Gastrocnemius medialis (tissue), 4 donors: Measurements from ENCODE around the gene CFAP77.

Experiments
- CTCF ChIP-seq, 5 experiments: fragments of 450-650 bp in 3 of 5; fragments of 200-600 bp in 2 of 5; sonication (generic) in 2 of 5; IDR thresholded peaks in 4 of 5; conservative IDR thresholded peaks in 1 of 5; 1 replicate in 4 of 5; 2 replicates in 1 of 5; pipeline ENCODE4 v1.5.1; 2016 to 2019; ENCODE audit warnings: antibody characterized with exemption in 5 of 5, mild to moderate bottlenecking in 3 of 5, moderate library complexity in 3 of 5
- POLR2A ChIP-seq, 2 donors: fragments of 450-650 bp; IDR thresholded peaks; one replicate each; pipeline ENCODE4 v1.6.1; 2017; ENCODE audit warnings: antibody characterized with exemption in 2 of 2, mild to moderate bottlenecking in 2 of 2, moderate library complexity in 2 of 2

- TF ChIP-seq CTCF (IDR thresholded peaks at IDR 0.05 in 4 of 5, conservative IDR thresholded peaks at IDR 0.05 in 1 of 5): no peak
- no peak for TF ChIP-seq POLR2A (IDR thresholded peaks at IDR 0.05)
These were observed 71.2 kb downstream of the CFAP77 start for GRCh38 chr9:132481053-132481849.
